ENCODE measurements around the gene CCDC197. TPM values are rescaled to one million over a fixed set of nuclear protein-coding genes. Genes with fewer than 3 reads are reported as not detected.

CCDC197 gene
- total and polyA plus RNA-seq, 9 donors, result 0.04 to 0.32 (median 0.22) TPM; not detected in 5

DNA sequence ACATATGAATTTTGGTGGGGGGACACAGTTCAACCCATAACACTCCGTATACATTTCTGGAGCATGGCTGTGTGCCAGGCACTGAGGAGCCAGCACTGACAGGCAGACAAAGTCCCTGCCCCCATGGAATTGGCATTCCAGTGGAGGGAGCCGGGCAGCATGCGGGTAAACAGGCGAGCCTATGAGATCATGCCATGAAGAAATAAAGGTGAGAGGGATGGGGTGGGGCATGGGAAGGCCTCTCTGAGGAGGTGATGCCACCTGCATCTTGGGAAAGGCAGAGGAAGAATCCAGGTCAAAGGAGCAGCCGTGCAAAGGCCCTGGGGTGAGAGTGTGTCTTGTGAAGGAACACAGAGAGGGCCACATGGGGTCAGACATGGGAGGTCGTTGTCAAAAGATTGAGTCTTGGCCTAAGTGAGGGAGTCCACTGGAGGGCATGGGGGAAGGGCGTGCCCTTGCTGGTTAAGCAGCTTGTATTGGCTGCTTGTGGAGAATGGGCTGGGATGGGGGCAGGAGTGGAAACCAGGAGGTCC, 32.6 kb downstream of the CCDC197 start:
- Histone ChIP-seq H3K27ac (ENCODE audit: low read length) (no peak overlapping the region), H3K4me1 (ENCODE audit: control insufficient read depth, insufficient read depth, low read length) (peaks cover 6% of the 10 kb centered on the region), H3K27me3 (ENCODE audit: control insufficient read depth, insufficient read depth, low read length) (peaks cover 2% of the 10 kb centered on the region), H3K36me3 (ENCODE audit: control insufficient read depth, insufficient read depth, low read length) (no peaks in the 10 kb centered on the region), H3K4me3 (ENCODE audit: low read length) (no peak overlapping the region), H3K9me3 (replicated peaks; ENCODE audit: control insufficient read depth, low read depth, low read length) (peaks cover 2% of the 10 kb centered on the region)
- 94% methylated on average over 6 of the region's 7 CpGs for WGBS (ENCODE audit: insufficient coverage)
- no peak for DNase-seq

DNA sequence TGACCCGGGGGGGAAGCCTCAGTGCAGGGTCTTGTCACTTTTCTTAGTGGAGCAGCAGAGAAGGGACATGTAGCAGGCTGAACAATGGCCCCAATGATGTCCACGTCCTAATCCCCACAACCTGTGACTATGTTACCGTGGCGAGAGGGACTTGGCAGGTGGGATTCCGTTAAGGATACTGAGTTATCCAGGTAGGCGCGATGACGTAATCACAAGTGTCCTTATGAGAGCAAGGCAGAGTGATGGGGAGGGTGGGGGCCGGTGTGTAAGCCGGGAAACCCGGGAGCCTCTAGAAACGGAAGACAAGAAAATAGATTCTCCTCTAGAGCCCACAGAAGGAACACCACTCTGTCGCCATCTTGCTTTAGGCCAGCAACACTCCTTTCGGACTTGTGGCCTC, 33.5 kb downstream of the CCDC197 start:
- no peak overlapping the region for H3K4me3 ChIP-seq (ENCODE audit: low read length)
- no peaks in the 10 kb centered on the region for H3K36me3 ChIP-seq (ENCODE audit: control insufficient read depth, insufficient read depth, low read length)
- H3K27me3 ChIP-seq (ENCODE audit: control insufficient read depth, insufficient read depth, low read length), result peaks cover 2% of the 10 kb centered on the region
- no peak overlapping the region for H3K27ac ChIP-seq (ENCODE audit: low read length)
- WGBS (ENCODE audit: insufficient coverage), result 90% methylated on average over 13 of the region's 14 CpGs
- peaks cover 5% of the 10 kb centered on the region for H3K9me3 ChIP-seq (replicated peaks; ENCODE audit: control insufficient read depth, low read depth, low read length)
- peaks cover 6% of the 10 kb centered on the region for H3K4me1 ChIP-seq (ENCODE audit: control insufficient read depth, insufficient read depth, low read length)
- DNase-seq, result no peak

GRCh38 chr14:94031161-94031882, 34.2 kb downstream of the CCDC197 start:
- Histone ChIP-seq H3K36me3 (ENCODE audit: control insufficient read depth, insufficient read depth, low read length) (no peaks in the 10 kb centered on the region), H3K4me3 (ENCODE audit: low read length) (no peak overlapping the region), H3K27ac (ENCODE audit: low read length) (no peak overlapping the region), H3K4me1 (ENCODE audit: control insufficient read depth, insufficient read depth, low read length) (peaks cover 4% of the 10 kb centered on the region), H3K27me3 (ENCODE audit: control insufficient read depth, insufficient read depth, low read length) (peaks cover 2% of the 10 kb centered on the region), H3K9me3 (replicated peaks; ENCODE audit: control insufficient read depth, low read depth, low read length) (peaks cover 5% of the 10 kb centered on the region)
- 69% methylated on average over 6 of the region's 8 CpGs for WGBS (ENCODE audit: insufficient coverage)
- DNase-seq, result no peak

DNA sequence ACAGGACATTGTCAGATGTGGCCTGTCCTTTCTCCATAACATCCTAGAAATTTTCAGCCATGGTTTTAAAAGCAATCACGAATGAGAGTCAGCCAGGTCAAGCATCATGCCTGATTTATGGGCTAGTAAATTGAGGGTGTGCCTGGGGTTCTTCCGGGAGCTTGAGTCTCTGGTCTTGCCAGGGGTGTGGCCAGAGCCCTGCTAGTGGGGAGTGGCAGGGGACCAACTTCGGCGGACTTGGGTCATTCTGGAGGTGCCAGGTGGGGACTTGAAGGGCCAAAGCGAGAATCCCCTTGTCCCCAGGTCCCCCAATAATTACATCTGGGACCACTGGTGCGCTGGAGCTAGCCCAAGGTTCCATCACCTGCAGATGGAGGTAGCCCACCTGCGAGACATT, 34.8 kb downstream of the CCDC197 start:
- no peaks in the 10 kb centered on the region for H3K36me3 ChIP-seq (ENCODE audit: control insufficient read depth, insufficient read depth, low read length)
- H3K27ac ChIP-seq (ENCODE audit: low read length), result no peak overlapping the region
- H3K4me3 ChIP-seq (ENCODE audit: low read length), result no peak overlapping the region
- peaks cover 5% of the 10 kb centered on the region for H3K9me3 ChIP-seq (replicated peaks; ENCODE audit: control insufficient read depth, low read depth, low read length)
- peaks cover 2% of the 10 kb centered on the region for H3K4me1 ChIP-seq (ENCODE audit: control insufficient read depth, insufficient read depth, low read length)
- 80% methylated on average over 2 of the region's 7 CpGs for WGBS (ENCODE audit: insufficient coverage)
- peaks cover under 1% of the 10 kb centered on the region for H3K27me3 ChIP-seq (ENCODE audit: control insufficient read depth, insufficient read depth, low read length)
- DNase-seq, result no peak

GRCh38 chr14:94034886-94035285, 37.8 kb downstream of the CCDC197 start:
- Histone ChIP-seq H3K27ac (ENCODE audit: low read length) (no peak overlapping the region), H3K9me3 (replicated peaks; ENCODE audit: control insufficient read depth, low read depth, low read length) (peaks cover 5% of the 10 kb centered on the region), H3K4me3 (ENCODE audit: low read length) (no peak overlapping the region), H3K36me3 (ENCODE audit: control insufficient read depth, insufficient read depth, low read length) (no peaks in the 10 kb centered on the region), H3K4me1 (ENCODE audit: control insufficient read depth, insufficient read depth, low read length) (no peaks in the 10 kb centered on the region), H3K27me3 (ENCODE audit: control insufficient read depth, insufficient read depth, low read length) (no peaks in the 10 kb centered on the region)
- no CpG with 5 or more reads among the region's 3 CpGs for WGBS (ENCODE audit: insufficient coverage)
- no peak for DNase-seq

DNA sequence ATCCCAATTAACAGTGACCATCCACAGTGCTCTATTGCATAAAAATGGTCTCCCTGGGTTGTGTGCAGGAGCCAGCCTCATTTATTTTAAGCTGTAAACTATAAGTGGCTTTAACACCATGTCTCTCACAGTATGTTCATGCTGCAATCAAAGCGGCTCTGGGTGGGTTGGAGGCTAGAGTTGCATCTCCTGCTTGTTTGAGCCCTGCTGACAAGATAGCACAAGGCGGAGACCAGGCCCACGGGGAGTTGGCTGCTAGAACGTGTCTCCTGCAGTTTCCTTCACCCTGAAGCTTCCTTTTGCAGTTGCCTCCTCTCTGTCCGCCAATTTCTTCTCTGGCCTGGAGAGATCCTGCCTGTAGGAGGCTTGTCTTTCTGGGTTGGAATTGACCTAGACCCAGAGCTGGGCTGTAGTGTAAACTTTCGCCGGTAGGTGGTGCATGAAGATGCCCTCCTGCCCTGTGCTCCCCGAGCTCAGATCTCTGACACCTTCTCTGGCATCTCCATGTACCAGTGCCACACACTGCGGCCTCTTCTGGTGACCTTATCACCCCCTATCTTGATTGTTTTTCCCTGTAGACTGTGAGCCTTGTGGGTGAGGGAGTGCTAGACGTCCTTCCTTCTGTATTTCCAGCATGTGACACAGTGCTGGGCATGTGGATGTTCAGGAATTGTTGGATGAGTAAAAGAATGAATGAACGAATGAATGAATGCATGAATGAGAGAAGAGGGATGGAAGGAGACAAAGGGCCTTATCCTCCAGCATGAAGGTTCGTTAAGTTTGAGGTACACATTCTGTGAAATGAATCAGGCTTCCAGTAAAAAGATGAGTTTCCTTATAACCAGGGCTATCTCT, 39.4 kb downstream of the CCDC197 start:
- WGBS (ENCODE audit: insufficient coverage), result 35% methylated on average over 8 of the region's 12 CpGs

GRCh38 chr14:94037954-94038353, 40.9 kb downstream of the CCDC197 start:
- H3K4me3 ChIP-seq (ENCODE audit: low read length), result no peak overlapping the region
- no peak for DNase-seq
- 78% methylated on average over 7 of the region's 9 CpGs for WGBS (ENCODE audit: insufficient coverage)
- H3K4me1 ChIP-seq (ENCODE audit: control insufficient read depth, insufficient read depth, low read length), result peaks cover 9% of the 10 kb centered on the region
- peaks cover 5% of the 10 kb centered on the region for H3K9me3 ChIP-seq (replicated peaks; ENCODE audit: control insufficient read depth, low read depth, low read length)
- no peak overlapping the region for H3K27ac ChIP-seq (ENCODE audit: low read length)
- no peaks in the 10 kb centered on the region for H3K27me3 ChIP-seq (ENCODE audit: control insufficient read depth, insufficient read depth, low read length)
- no peaks in the 10 kb centered on the region for H3K36me3 ChIP-seq (ENCODE audit: control insufficient read depth, insufficient read depth, low read length)

More for the DNA sequence above, 39.4 kb downstream of the CCDC197 start:
- peaks cover 5% of the 10 kb centered on the region for H3K9me3 ChIP-seq (replicated peaks; ENCODE audit: control insufficient read depth, low read depth, low read length)
- no peak overlapping the region for H3K27ac ChIP-seq (ENCODE audit: low read length)
- H3K36me3 ChIP-seq (ENCODE audit: control insufficient read depth, insufficient read depth, low read length), result no peaks in the 10 kb centered on the region
- H3K4me3 ChIP-seq (ENCODE audit: low read length), result no peak overlapping the region
- H3K4me1 ChIP-seq (ENCODE audit: control insufficient read depth, insufficient read depth, low read length), result peaks cover 2% of the 10 kb centered on the region
- no peaks in the 10 kb centered on the region for H3K27me3 ChIP-seq (ENCODE audit: control insufficient read depth, insufficient read depth, low read length)
- DNase-seq, result peak; percentile 58

- Histone ChIP-seq H3K9me3 (replicated peaks; ENCODE audit: control insufficient read depth, low read depth, low read length) (peaks cover 5% of the 10 kb centered on the region), H3K36me3 (ENCODE audit: control insufficient read depth, insufficient read depth, low read length) (peaks cover 1% of the 10 kb centered on the region), H3K4me1 (ENCODE audit: control insufficient read depth, insufficient read depth, low read length) (peaks cover 9% of the 10 kb centered on the region), H3K27me3 (ENCODE audit: control insufficient read depth, insufficient read depth, low read length) (no peaks in the 10 kb centered on the region), H3K4me3 (ENCODE audit: low read length) (no peak overlapping the region), H3K27ac (ENCODE audit: low read length) (no peak overlapping the region)
- WGBS (ENCODE audit: insufficient coverage), result 76% methylated on average over 4 of the region's 7 CpGs
- DNase-seq, result no peak
Measured at GRCh38 chr14:94038510-94038909, 41.4 kb downstream of the CCDC197 start.

DNA sequence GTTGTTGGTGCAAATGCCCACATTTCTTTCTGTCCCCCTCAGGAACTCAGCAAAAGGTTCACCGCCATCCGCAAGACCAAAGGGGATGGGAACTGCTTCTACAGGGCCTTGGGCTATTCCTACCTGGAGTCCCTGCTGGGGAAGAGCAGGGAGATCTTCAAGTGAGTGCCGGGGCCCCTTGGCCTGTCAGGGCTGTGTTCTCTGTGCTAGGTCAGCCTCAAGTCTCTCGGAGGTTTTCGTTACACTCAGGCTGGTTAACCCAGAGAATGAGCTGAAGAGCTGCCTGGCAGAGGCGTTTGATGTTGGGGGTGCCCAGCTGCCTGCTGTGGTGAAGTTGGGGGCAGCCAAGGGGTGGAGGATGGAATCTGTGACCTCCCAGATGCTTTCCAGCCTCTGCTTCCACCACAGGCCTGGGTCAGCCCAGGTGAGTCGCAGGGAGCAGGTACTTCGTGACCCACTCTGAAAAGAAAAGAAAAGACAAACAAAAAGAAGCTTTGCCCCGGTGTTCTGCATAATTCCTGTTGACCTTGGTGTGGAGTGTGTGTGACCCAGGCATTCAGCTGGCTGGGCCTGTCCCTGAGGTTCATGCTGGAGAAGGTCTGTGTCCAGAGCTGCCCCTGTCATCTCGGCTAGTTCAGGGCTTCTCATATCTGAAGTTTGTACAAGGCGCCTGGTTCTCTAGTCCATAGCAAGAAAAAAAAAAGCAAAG, 42.0 kb downstream of the CCDC197 start:
- no peaks in the 10 kb centered on the region for H3K27me3 ChIP-seq (ENCODE audit: control insufficient read depth, insufficient read depth, low read length)
- 85% methylated on average over 7 of the region's 11 CpGs for WGBS (ENCODE audit: insufficient coverage)
- DNase-seq, result no peak
- no peak overlapping the region for H3K27ac ChIP-seq (ENCODE audit: low read length)
- H3K4me3 ChIP-seq (ENCODE audit: low read length), result no peak overlapping the region
- peaks cover 7% of the 10 kb centered on the region for H3K36me3 ChIP-seq (ENCODE audit: control insufficient read depth, insufficient read depth, low read length)
- peaks cover 9% of the 10 kb centered on the region for H3K4me1 ChIP-seq (ENCODE audit: control insufficient read depth, insufficient read depth, low read length)
- H3K9me3 ChIP-seq (replicated peaks; ENCODE audit: control insufficient read depth, low read depth, low read length), result peaks cover 5% of the 10 kb centered on the region

GRCh38 chr14:94040247-94040646, 43.1 kb downstream of the CCDC197 start:
- peaks cover 9% of the 10 kb centered on the region for H3K4me1 ChIP-seq (ENCODE audit: control insufficient read depth, insufficient read depth, low read length)
- H3K36me3 ChIP-seq (ENCODE audit: control insufficient read depth, insufficient read depth, low read length), result peaks cover 17% of the 10 kb centered on the region
- H3K27ac ChIP-seq (ENCODE audit: low read length), result no peak overlapping the region
- 80% methylated on average over 1 of the region's 5 CpGs for WGBS (ENCODE audit: insufficient coverage)
- no peaks in the 10 kb centered on the region for H3K27me3 ChIP-seq (ENCODE audit: control insufficient read depth, insufficient read depth, low read length)
- H3K4me3 ChIP-seq (ENCODE audit: low read length), result no peak overlapping the region
- DNase-seq, result no peak
- no peaks in the 10 kb centered on the region for H3K9me3 ChIP-seq (replicated peaks; ENCODE audit: control insufficient read depth, low read depth, low read length)

Measured in muscle of leg (tissue), 11 donors.